ENCODE data around the gene PTGIS. TPM values are rescaled to one million over a fixed set of nuclear protein-coding genes. Genes with fewer than 3 reads are reported as not detected.

The PTGIS gene
- total RNA-seq, 4 donors from 2014 or later, result 75.3 to 169 (median 137) TPM

- TF ChIP-seq CTCF (IDR thresholded peaks at IDR 0.05), result no peak
- no peak for TF ChIP-seq POLR2AphosphoS5 (IDR thresholded peaks at IDR 0.05)
- no peak for TF ChIP-seq POLR2A (IDR thresholded peaks at IDR 0.05)
- TF ChIP-seq EP300 (IDR thresholded peaks at IDR 0.05), result no peak
- no peak for ATAC-seq
- H3K4me1 ChIP-seq, result peaks cover 0 to 52% (median 11%) of the 10 kb centered on the region in 3 donors
- no peak overlapping the region for H3K4me3 ChIP-seq
- WGBS, 2 donors (ENCODE audit: low coverage in 1 of 2), result 28% methylated on average over 6 of the region's 6 CpGs; no CpG with 5 or more reads in 1 of the 2 donors
- no peaks in the 10 kb centered on the region for H3K9me3 ChIP-seq
- H3K27ac ChIP-seq, result peak overlapping the region in 3 of 4 donors; percentile 80 to 93 (median 88)
- no peaks in the 10 kb centered on the region for H3K36me3 ChIP-seq
- peaks cover 13% of the 10 kb centered on the region for H3K27me3 ChIP-seq
Measured at GRCh38 chr20:49572857-49573256, 4.9 kb upstream of the PTGIS start.

- TF ChIP-seq POLR2A (IDR thresholded peaks at IDR 0.05), result no peak
- TF ChIP-seq CTCF (IDR thresholded peaks at IDR 0.05), result no peak
- no peak for TF ChIP-seq POLR2AphosphoS5 (IDR thresholded peaks at IDR 0.05)
- H3K4me1 ChIP-seq, result peaks cover 0 to 57% (median 13%) of the 10 kb centered on the region in 3 donors
- no peak for ATAC-seq
- H3K27ac ChIP-seq, result peak overlapping the region in 3 of 4 donors; percentile 80 to 93 (median 88)
- H3K27me3 ChIP-seq, result peaks cover 18% of the 10 kb centered on the region
- H3K4me3 ChIP-seq, result no peak overlapping the region
- H3K36me3 ChIP-seq, result no peaks in the 10 kb centered on the region
- no peaks in the 10 kb centered on the region for H3K9me3 ChIP-seq
- 40% methylated on average over 1 of the region's 2 CpGs; no CpG with 5 or more reads in 1 of the 2 donors for WGBS, 2 donors (ENCODE audit: low coverage in 1 of 2)
Measured at GRCh38 chr20:49571553-49571835, 3.6 kb upstream of the PTGIS start.

- TF ChIP-seq CTCF (IDR thresholded peaks at IDR 0.05) (no peak), POLR2A (IDR thresholded peaks at IDR 0.05) (no peak)
- Histone ChIP-seq H3K36me3 (no peaks in the 10 kb centered on the region), H3K27me3 (peaks cover 18% of the 10 kb centered on the region), H3K27ac (peak overlapping the region; percentile 8 to 93 (median 84)), H3K9me3 (no peaks in the 10 kb centered on the region), H3K4me1 (peaks cover 0 to 59% (median 13%) of the 10 kb centered on the region in 3 donors), H3K4me3 (no peak overlapping the region)
- no peak for ATAC-seq
- 58 to 85% methylated on average over 5 to 8 of the region's 11 CpGs for WGBS, 2 donors (ENCODE audit: low coverage in 1 of 2)
Measured at GRCh38 chr20:49570828-49571552, 3.1 kb upstream of the PTGIS start.

GRCh38 chr20:49570161-49570827 is 2.4 kb upstream of the PTGIS start:
- H3K4me3 ChIP-seq, result no peak overlapping the region
- no peaks in the 10 kb centered on the region for H3K36me3 ChIP-seq
- no peak for ATAC-seq
- 68 to 80% methylated on average over 3 to 6 of the region's 7 CpGs for WGBS, 2 donors (ENCODE audit: low coverage in 1 of 2)
- peaks cover 18% of the 10 kb centered on the region for H3K27me3 ChIP-seq
- H3K9me3 ChIP-seq, result no peaks in the 10 kb centered on the region
- H3K4me1 ChIP-seq, result peaks cover 0 to 59% (median 6%) of the 10 kb centered on the region in 3 donors
- no peak for TF ChIP-seq CTCF (IDR thresholded peaks at IDR 0.05)
- TF ChIP-seq POLR2A (IDR thresholded peaks at IDR 0.05), result no peak
- no peak for TF ChIP-seq POLR2AphosphoS5 (IDR thresholded peaks at IDR 0.05)
- no peak for TF ChIP-seq EP300 (IDR thresholded peaks at IDR 0.05)
- H3K27ac ChIP-seq, result peak overlapping the region; percentile 8 to 93 (median 84)

All from gastroesophageal sphincter (tissue), 4 donors.